ENCODE measurements around the gene INSYN2B. TPM values are rescaled to one million over a fixed set of nuclear protein-coding genes. Genes with fewer than 3 reads are reported as not detected.

Gene INSYN2B
- total and polyA plus RNA-seq, 2 donors (not counting 1 experiment from before 2014, with no cell fraction given), result not detected

- TF ChIP-seq CTCF (IDR thresholded peaks at IDR 0.05), result no peak
- no peak for TF ChIP-seq EZH2 (IDR thresholded peaks at IDR 0.05; ENCODE audit: borderline replicate concordance, insufficient read depth, low read depth, low read length, poor library complexity, severe bottlenecking)
- no CpG with 5 or more reads among the region's 2 CpGs for WGBS (ENCODE audit: insufficient coverage)
- H2AFZ ChIP-seq (ENCODE audit: insufficient read depth, low read depth, low read length, poor library complexity, severe bottlenecking), result no peak overlapping the region
- Mint-ChIP-seq H3K27ac (no peak overlapping the region), H3K4me1 (peaks cover 3% of the 10 kb centered on the region), H3K27me3 (no peaks in the 10 kb centered on the region), H3K4me3 (no peak overlapping the region), H3K9me3 (ENCODE audit: insufficient read depth) (no peaks in the 10 kb centered on the region)
- H4K20me1 ChIP-seq (ENCODE audit: control insufficient read depth, insufficient read depth, low read length, poor library complexity, severe bottlenecking), result no peaks in the 10 kb centered on the region
- DNase-seq, result no peak
- H3K27ac ChIP-seq (ENCODE audit: low read length in 2 of 2), result no peak overlapping the region
- peaks cover 0 to 73% of the 10 kb centered on the region in 2 experiments for H3K36me3 ChIP-seq (replicated peaks in 1 of 2; ENCODE audit: control extremely low read depth in 1 of 2, control insufficient read depth in 1 of 2, extremely low read depth in 1 of 2, insufficient read depth in 2 of 2, low read length in 1 of 2)
- ATAC-seq (ENCODE audit: low read depth), result no peak
- POLR2A ChIA-PET, result no interaction called here
- CTCF ChIA-PET, result no interaction called here
- no peaks in the 10 kb centered on the region for H3K4me1 ChIP-seq (ENCODE audit: control insufficient read depth in 2 of 2, insufficient read depth in 2 of 2, low read length in 2 of 2)
- H3K9ac ChIP-seq (ENCODE audit: low read length), result no peak overlapping the region
- H3K79me2 ChIP-seq (ENCODE audit: control insufficient read depth, insufficient read depth, low read length), result no peaks in the 10 kb centered on the region
- H3K4me3 ChIP-seq (ENCODE audit: control extremely low read depth in 1 of 5, extremely low read depth in 1 of 5, insufficient read depth in 1 of 5, low read depth in 2 of 5, low read length in 4 of 5), result no peak overlapping the region
- H3K27me3 ChIP-seq (replicated peaks in 1 of 4; ENCODE audit: control extremely low read depth in 1 of 4, control insufficient read depth in 3 of 4, insufficient read depth in 4 of 4, low read length in 3 of 4), result no peaks in the 10 kb centered on the region
- no peaks in the 10 kb centered on the region for H3K9me3 ChIP-seq (ENCODE audit: control extremely low read depth in 1 of 3, control insufficient read depth in 2 of 3, insufficient read depth in 1 of 3, low read length in 2 of 3)
- no peak overlapping the region for H3K4me2 ChIP-seq (replicated peaks; ENCODE audit: low read depth, low read length, poor library complexity, severe bottlenecking)
- intact Hi-C loops (cut with micrococcal nuclease), result no loop called here
Observed at GRCh38 chr5:169992789-169993484, 12.6 kb upstream of the INSYN2B start.

- H3K4me1 Mint-ChIP-seq, result no peaks in the 10 kb centered on the region
- ChIA-PET POLR2A (no interaction called here), CTCF (no interaction called here)
- Histone ChIP-seq H3K9ac (ENCODE audit: low read length) (no peak overlapping the region), H3K36me3 (replicated peaks in 1 of 2; ENCODE audit: control extremely low read depth in 1 of 2, control insufficient read depth in 1 of 2, extremely low read depth in 1 of 2, insufficient read depth in 2 of 2, low read length in 1 of 2) (peaks cover 0 to 81% of the 10 kb centered on the region in 2 experiments), H3K27ac (ENCODE audit: low read length in 2 of 2) (no peak overlapping the region), H3K4me2 (replicated peaks; ENCODE audit: low read depth, low read length, poor library complexity, severe bottlenecking) (no peak overlapping the region), H3K27me3 (replicated peaks in 1 of 4; ENCODE audit: control extremely low read depth in 1 of 4, control insufficient read depth in 3 of 4, insufficient read depth in 4 of 4, low read length in 3 of 4) (no peaks in the 10 kb centered on the region), H3K4me1 (ENCODE audit: control insufficient read depth in 2 of 2, insufficient read depth in 2 of 2, low read length in 2 of 2) (no peaks in the 10 kb centered on the region), H2AFZ (ENCODE audit: insufficient read depth, low read depth, low read length, poor library complexity, severe bottlenecking) (no peak overlapping the region), H3K4me3 (ENCODE audit: control extremely low read depth in 1 of 5, extremely low read depth in 1 of 5, insufficient read depth in 1 of 5, low read depth in 2 of 5, low read length in 4 of 5) (no peak overlapping the region), H3K9me3 (ENCODE audit: control extremely low read depth in 1 of 3, control insufficient read depth in 2 of 3, insufficient read depth in 1 of 3, low read length in 2 of 3) (no peaks in the 10 kb centered on the region), H3K79me2 (ENCODE audit: control insufficient read depth, insufficient read depth, low read length) (no peaks in the 10 kb centered on the region), H4K20me1 (ENCODE audit: control insufficient read depth, insufficient read depth, low read length, poor library complexity, severe bottlenecking) (no peaks in the 10 kb centered on the region)
- TF ChIP-seq EZH2 (IDR thresholded peaks at IDR 0.05; ENCODE audit: borderline replicate concordance, insufficient read depth, low read depth, low read length, poor library complexity, severe bottlenecking) (no peak), CTCF (IDR thresholded peaks at IDR 0.05) (no peak)
- H3K27me3 Mint-ChIP-seq, result no peaks in the 10 kb centered on the region
- ATAC-seq (ENCODE audit: low read depth) (no peak), DNase-seq (no peak)
- 99% methylated on average over 8 of the region's 8 CpGs for WGBS (ENCODE audit: insufficient coverage)
- no peak overlapping the region for H3K27ac Mint-ChIP-seq
- intact Hi-C loops (cut with micrococcal nuclease), result no loop called here
- H3K9me3 Mint-ChIP-seq (ENCODE audit: insufficient read depth), result no peaks in the 10 kb centered on the region
- H3K4me3 Mint-ChIP-seq, result no peak overlapping the region
Observed at GRCh38 chr5:169991115-169991869, 11.0 kb upstream of the INSYN2B start.

Measured in B cell (primary cell).